ENCODE measurements around the gene KDM2B.

DNA sequence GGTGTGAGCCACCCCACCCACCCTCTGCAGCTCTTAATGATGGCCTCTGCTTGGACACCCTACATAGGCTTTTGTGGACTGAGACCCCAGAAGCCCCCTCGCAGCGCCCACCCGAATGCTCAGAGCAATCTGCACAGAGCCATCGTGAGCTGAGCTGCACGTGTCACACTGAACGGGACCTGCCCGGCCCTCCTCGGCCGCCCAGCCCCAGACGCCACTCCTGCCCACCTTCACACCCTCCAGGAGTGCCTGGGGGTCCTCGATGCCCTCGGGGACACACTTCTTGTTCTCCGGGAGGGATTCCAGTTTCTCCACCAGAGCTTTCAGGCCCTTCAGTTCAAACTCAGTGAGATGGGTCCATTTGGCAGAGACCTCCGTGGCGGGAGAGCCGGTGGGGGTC, 71.5 kb downstream of the KDM2B start:
- TF ChIP-seq, protein P1, sequence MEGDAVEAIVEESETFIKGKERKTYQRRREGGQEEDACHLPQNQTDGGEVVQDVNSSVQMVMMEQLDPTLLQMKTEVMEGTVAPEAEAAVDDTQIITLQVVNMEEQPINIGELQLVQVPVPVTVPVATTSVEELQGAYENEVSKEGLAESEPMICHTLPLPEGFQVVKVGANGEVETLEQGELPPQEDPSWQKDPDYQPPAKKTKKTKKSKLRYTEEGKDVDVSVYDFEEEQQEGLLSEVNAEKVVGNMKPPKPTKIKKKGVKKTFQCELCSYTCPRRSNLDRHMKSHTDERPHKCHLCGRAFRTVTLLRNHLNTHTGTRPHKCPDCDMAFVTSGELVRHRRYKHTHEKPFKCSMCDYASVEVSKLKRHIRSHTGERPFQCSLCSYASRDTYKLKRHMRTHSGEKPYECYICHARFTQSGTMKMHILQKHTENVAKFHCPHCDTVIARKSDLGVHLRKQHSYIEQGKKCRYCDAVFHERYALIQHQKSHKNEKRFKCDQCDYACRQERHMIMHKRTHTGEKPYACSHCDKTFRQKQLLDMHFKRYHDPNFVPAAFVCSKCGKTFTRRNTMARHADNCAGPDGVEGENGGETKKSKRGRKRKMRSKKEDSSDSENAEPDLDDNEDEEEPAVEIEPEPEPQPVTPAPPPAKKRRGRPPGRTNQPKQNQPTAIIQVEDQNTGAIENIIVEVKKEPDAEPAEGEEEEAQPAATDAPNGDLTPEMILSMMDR (IDR thresholded peaks at IDR 0.05) = no peak
- TF ChIP-seq POLR2A (IDR thresholded peaks at IDR 0.05) (no peak), POLR2AphosphoS5 (IDR thresholded peaks at IDR 0.05) (no peak)

Data from prostate gland (tissue), 2 donors.